ENCODE data around the gene MEMO1.

DNA sequence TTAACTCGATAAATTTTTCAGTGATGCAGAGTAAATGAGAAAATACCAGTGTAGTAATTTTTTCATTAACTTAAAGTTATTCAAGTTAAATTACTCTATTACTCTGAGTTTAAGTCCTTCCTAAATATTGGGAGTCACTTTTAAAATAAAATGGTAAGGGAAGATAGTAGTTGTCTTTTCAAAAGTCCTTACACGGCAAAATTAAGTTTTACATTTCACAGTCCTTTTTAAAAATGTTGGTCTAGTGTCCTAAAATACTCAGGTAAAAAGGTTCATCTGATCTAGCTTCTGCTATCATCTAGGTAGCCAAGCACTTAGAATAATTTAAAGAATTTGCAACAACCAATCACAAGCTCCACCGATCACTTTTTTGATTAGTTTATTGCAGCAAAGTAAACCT, 146.9 kb downstream of the MEMO1 start:
- TF ChIP-seq POLR2A (IDR thresholded peaks at IDR 0.05; ENCODE audit: extremely low read depth, insufficient read length) (no peak), MYC (IDR thresholded peaks at IDR 0.05; ENCODE audit: low read depth, low read length) (no peak)
- TF ChIP-seq, protein P1, sequence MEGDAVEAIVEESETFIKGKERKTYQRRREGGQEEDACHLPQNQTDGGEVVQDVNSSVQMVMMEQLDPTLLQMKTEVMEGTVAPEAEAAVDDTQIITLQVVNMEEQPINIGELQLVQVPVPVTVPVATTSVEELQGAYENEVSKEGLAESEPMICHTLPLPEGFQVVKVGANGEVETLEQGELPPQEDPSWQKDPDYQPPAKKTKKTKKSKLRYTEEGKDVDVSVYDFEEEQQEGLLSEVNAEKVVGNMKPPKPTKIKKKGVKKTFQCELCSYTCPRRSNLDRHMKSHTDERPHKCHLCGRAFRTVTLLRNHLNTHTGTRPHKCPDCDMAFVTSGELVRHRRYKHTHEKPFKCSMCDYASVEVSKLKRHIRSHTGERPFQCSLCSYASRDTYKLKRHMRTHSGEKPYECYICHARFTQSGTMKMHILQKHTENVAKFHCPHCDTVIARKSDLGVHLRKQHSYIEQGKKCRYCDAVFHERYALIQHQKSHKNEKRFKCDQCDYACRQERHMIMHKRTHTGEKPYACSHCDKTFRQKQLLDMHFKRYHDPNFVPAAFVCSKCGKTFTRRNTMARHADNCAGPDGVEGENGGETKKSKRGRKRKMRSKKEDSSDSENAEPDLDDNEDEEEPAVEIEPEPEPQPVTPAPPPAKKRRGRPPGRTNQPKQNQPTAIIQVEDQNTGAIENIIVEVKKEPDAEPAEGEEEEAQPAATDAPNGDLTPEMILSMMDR (IDR thresholded peaks at IDR 0.05; ENCODE audit: low read depth, low read length), result no peak
- TF ChIP-seq, protein P2, sequence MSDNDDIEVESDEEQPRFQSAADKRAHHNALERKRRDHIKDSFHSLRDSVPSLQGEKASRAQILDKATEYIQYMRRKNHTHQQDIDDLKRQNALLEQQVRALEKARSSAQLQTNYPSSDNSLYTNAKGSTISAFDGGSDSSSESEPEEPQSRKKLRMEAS (IDR thresholded peaks at IDR 0.05; ENCODE audit: low read depth, low read length), result no peak

Measured in NB4 (cell line).